Esophagus muscularis mucosa (tissue), 3 donors: ENCODE results near the gene POLR3B.

Experiments used
- EP300 ChIP-seq: sonication (generic); formaldehyde crosslinking; IDR thresholded peaks from one replicate; pipeline ENCODE4 v1.6.1; 2017; ENCODE audit warnings: antibody characterized with exemption
- POLR2A ChIP-seq: fragments of 450-650 bp; IDR thresholded peaks from one replicate; pipeline ENCODE4 v1.6.1; 2017; ENCODE audit warnings: antibody characterized with exemption, moderate library complexity, mild to moderate bottlenecking, low read depth
- POLR2AphosphoS5 ChIP-seq, 2 donors: sonication (generic); formaldehyde crosslinking; IDR thresholded peaks; one replicate each; pipeline ENCODE4 v1.6.1; 2017; ENCODE audit warnings: antibody characterized with exemption in 2 of 2

DNA sequence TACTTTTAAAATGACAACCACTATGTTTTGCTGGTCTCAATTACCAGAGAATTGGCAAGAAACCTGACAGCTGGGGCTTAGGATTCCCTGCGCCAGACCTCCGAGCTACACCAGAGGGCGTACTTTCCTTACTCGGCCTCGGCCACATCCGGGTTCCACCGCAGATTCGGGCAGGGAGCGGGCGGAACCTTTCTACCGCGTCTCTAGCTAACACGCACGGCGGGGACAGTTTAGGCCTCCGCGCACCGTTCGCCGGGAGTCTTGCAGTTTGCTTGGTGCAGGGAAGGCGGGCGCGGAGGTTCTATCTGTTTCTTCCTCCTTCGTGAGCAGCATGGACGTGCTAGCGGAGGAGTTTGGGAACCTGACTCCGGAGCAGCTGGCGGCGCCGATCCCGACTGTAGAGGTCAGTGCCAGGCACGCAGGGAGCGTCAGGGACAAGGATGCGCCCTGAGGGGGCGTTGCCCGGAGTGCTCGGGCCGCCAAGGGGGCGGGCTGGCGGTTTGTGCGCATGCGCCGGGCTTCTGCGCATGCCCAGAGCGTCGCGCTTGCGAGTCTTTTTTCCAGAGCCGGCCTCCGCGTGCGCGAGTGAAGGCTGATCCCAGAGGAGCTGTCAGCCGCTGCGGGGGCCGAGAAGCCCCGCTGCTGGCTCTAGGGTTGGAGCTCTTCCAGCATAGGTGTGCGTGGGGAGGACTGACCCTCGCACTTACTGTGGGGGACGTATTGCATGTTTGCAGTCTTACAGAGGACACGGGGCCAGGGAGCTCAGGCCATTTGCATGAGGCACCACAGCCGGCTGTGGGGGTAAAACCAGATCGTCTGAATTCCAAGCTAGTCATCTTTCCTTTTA, at the start of gene POLR3B:
- peak; percentile 73 for TF ChIP-seq POLR2A
- TF ChIP-seq EP300 = no peak
- peak; percentile 85 to 90 for TF ChIP-seq POLR2AphosphoS5 (IDR thresholded peaks at IDR 0.05)
